ENCODE results near the gene PRPF38B.

DNA sequence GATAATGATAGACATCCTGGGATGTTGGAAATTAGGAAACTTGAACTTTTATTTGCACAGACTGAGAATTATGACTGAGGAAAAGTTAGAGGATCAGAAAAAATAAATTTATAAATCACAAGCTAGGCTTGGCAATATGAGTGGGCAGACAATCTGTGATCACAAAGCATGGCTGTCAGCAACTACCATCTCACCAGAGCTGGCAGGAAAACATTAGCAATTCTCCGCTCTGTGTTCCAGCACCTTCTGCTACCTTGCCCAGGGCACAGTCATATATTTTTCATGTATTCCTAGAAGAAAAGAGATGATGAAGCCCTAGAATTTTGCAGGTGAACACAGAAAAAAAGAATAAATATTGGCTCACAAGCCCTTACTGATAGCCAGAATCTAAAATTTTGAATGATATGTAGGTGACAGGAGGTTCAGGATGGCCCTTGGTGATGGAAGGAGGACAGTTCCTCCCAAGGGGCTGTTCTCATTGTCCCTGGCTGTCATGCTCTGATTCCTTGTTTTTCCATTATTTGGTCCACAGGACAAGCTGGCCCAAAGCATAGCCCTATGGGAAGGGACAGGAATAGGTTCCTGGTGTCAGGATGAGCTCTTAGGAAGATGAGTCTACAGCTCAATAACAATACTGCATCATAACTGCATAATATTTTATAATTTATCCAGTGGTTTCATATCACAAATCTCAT lies 42.2 kb downstream of the PRPF38B start:
- TF ChIP-seq, protein P1, sequence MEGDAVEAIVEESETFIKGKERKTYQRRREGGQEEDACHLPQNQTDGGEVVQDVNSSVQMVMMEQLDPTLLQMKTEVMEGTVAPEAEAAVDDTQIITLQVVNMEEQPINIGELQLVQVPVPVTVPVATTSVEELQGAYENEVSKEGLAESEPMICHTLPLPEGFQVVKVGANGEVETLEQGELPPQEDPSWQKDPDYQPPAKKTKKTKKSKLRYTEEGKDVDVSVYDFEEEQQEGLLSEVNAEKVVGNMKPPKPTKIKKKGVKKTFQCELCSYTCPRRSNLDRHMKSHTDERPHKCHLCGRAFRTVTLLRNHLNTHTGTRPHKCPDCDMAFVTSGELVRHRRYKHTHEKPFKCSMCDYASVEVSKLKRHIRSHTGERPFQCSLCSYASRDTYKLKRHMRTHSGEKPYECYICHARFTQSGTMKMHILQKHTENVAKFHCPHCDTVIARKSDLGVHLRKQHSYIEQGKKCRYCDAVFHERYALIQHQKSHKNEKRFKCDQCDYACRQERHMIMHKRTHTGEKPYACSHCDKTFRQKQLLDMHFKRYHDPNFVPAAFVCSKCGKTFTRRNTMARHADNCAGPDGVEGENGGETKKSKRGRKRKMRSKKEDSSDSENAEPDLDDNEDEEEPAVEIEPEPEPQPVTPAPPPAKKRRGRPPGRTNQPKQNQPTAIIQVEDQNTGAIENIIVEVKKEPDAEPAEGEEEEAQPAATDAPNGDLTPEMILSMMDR (IDR thresholded peaks at IDR 0.05): no peak
- no peak for TF ChIP-seq POLR2A (IDR thresholded peaks at IDR 0.05)
